Activated CD4-positive, alpha-beta T cell treated with anti-CD3 and anti-CD28 coated beads, Interleukin-2, amount 10 ng/mL, durations not matched to agents 24 days and 14 days (primary cell): ENCODE results near the gene ZNF22. TPM values are rescaled to one million over a fixed set of nuclear protein-coding genes. Genes with fewer than 3 reads are reported as not detected.

ENCODE experiments used
- DNase-seq: peaks from one replicate; pipeline ENCODE4 v3.0.0; 2022
- H3K27ac Mint-ChIP-seq: one replicate; pipeline ENCODE4 v1.8.0; 2022; ENCODE audit warnings: mild to moderate bottlenecking, mixed read lengths
- H3K27me3 Mint-ChIP-seq: one replicate; pipeline ENCODE4 v1.8.0; 2022; ENCODE audit warnings: mixed read lengths
- H3K36me3 Mint-ChIP-seq: one replicate; pipeline ENCODE4 v1.8.0; 2022; ENCODE audit warnings: low read depth, mild to moderate bottlenecking, mixed read lengths
- H3K4me1 Mint-ChIP-seq: one replicate; pipeline ENCODE4 v1.8.0; 2021; ENCODE audit warnings: mixed read lengths
- H3K4me3 Mint-ChIP-seq: one replicate; pipeline ENCODE4 v1.8.0; 2022; ENCODE audit warnings: mild to moderate bottlenecking, moderate library complexity, mixed read lengths
- H3K9me3 Mint-ChIP-seq: one replicate; pipeline ENCODE4 v1.8.0; 2021; ENCODE audit warnings: mixed read lengths
- intact Hi-C: fragments of 100-400 bp; cut with micrococcal nuclease; formaldehyde crosslinking; loops from one replicate; pipeline ENCODE4 v1.15.1; 2023
- total RNA-seq: library from RNA; stranded (reverse); gene quantifications from 2 replicates; pipeline ENCODE4 v1.2.3, GENCODE V29; 2022

ZNF22 gene
- total RNA-seq, 1 donor from 2014 or later: 26.0 TPM

- peak overlapping the region; percentile 41 for H3K27ac Mint-ChIP-seq
- intact Hi-C loops: no loop called here
- no peak for DNase-seq
- no peaks in the 10 kb centered on the region for H3K27me3 Mint-ChIP-seq
- peaks cover 18% of the 10 kb centered on the region for H3K4me1 Mint-ChIP-seq
- H3K36me3 Mint-ChIP-seq: peaks cover 10% of the 10 kb centered on the region
- H3K4me3 Mint-ChIP-seq: peak overlapping the region; percentile 84
- H3K9me3 Mint-ChIP-seq: no peaks in the 10 kb centered on the region
Measured at GRCh38 chr10:44960482-44961229, 40.1 kb upstream of the ZNF22 start.

GRCh38 chr10:44961230-44961571 lies 39.5 kb upstream of the ZNF22 start:
- Mint-ChIP-seq H3K27me3 (no peaks in the 10 kb centered on the region), H3K36me3 (peaks cover 6% of the 10 kb centered on the region), H3K4me3 (no peak overlapping the region), H3K9me3 (no peaks in the 10 kb centered on the region), H3K27ac (no peak overlapping the region), H3K4me1 (peaks cover 23% of the 10 kb centered on the region)
- intact Hi-C loops: no loop called here
- DNase-seq: no peak

GRCh38 chr10:44961931-44962750 lies 38.6 kb upstream of the ZNF22 start:
- H3K27me3 Mint-ChIP-seq: no peaks in the 10 kb centered on the region
- H3K36me3 Mint-ChIP-seq: no peaks in the 10 kb centered on the region
- H3K27ac Mint-ChIP-seq: no peak overlapping the region
- intact Hi-C loops: no loop called here
- DNase-seq: no peak
- H3K4me3 Mint-ChIP-seq: no peak overlapping the region
- H3K4me1 Mint-ChIP-seq: peaks cover 26% of the 10 kb centered on the region
- H3K9me3 Mint-ChIP-seq: no peaks in the 10 kb centered on the region

GRCh38 chr10:44962870-44963738 lies 37.6 kb upstream of the ZNF22 start:
- H3K36me3 Mint-ChIP-seq: no peaks in the 10 kb centered on the region
- H3K9me3 Mint-ChIP-seq: no peaks in the 10 kb centered on the region
- no peak overlapping the region for H3K27ac Mint-ChIP-seq
- DNase-seq: no peak
- intact Hi-C loops: no loop called here
- H3K4me3 Mint-ChIP-seq: no peak overlapping the region
- peaks cover 32% of the 10 kb centered on the region for H3K4me1 Mint-ChIP-seq
- no peaks in the 10 kb centered on the region for H3K27me3 Mint-ChIP-seq

GRCh38 chr10:44963772-44964633 lies 36.7 kb upstream of the ZNF22 start:
- no peaks in the 10 kb centered on the region for H3K9me3 Mint-ChIP-seq
- H3K36me3 Mint-ChIP-seq: no peaks in the 10 kb centered on the region
- no peak for DNase-seq
- no peak overlapping the region for H3K27ac Mint-ChIP-seq
- H3K27me3 Mint-ChIP-seq: no peaks in the 10 kb centered on the region
- H3K4me3 Mint-ChIP-seq: no peak overlapping the region
- H3K4me1 Mint-ChIP-seq: peaks cover 32% of the 10 kb centered on the region
- intact Hi-C loops: no loop called here

- Mint-ChIP-seq H3K4me1 (peaks cover 36% of the 10 kb centered on the region), H3K36me3 (no peaks in the 10 kb centered on the region)
- DNase-seq: no peak
Measured at GRCh38 chr10:44965104-44965503, 35.6 kb upstream of the ZNF22 start.

GRCh38 chr10:44965651-44966097 lies 35.0 kb upstream of the ZNF22 start:
- Mint-ChIP-seq H3K4me1 (peaks cover 36% of the 10 kb centered on the region), H3K27me3 (no peaks in the 10 kb centered on the region), H3K4me3 (peak overlapping the region; percentile 37), H3K36me3 (no peaks in the 10 kb centered on the region), H3K9me3 (no peaks in the 10 kb centered on the region), H3K27ac (peak overlapping the region; percentile 65)
- DNase-seq: no peak
- intact Hi-C loops: no loop called here

More at GRCh38 chr10:44965104-44965503, 35.6 kb upstream of the ZNF22 start:
- H3K27ac Mint-ChIP-seq: no peak overlapping the region
- no peak overlapping the region for H3K4me3 Mint-ChIP-seq
- no peaks in the 10 kb centered on the region for H3K9me3 Mint-ChIP-seq
- intact Hi-C loops: no loop called here
- no peaks in the 10 kb centered on the region for H3K27me3 Mint-ChIP-seq

- H3K27me3 Mint-ChIP-seq: no peaks in the 10 kb centered on the region
- intact Hi-C loops: no loop called here
- H3K9me3 Mint-ChIP-seq: no peaks in the 10 kb centered on the region
- H3K36me3 Mint-ChIP-seq: no peaks in the 10 kb centered on the region
- peak overlapping the region; percentile 37 for H3K4me3 Mint-ChIP-seq
- peak overlapping the region; percentile 65 for H3K27ac Mint-ChIP-seq
- peaks cover 36% of the 10 kb centered on the region for H3K4me1 Mint-ChIP-seq
- no peak for DNase-seq
Measured at GRCh38 chr10:44966129-44966815, 34.5 kb upstream of the ZNF22 start.

GRCh38 chr10:44966816-44967509 lies 33.8 kb upstream of the ZNF22 start:
- H3K36me3 Mint-ChIP-seq: no peaks in the 10 kb centered on the region
- H3K27ac Mint-ChIP-seq: no peak overlapping the region
- H3K4me3 Mint-ChIP-seq: no peak overlapping the region
- no peak for DNase-seq
- intact Hi-C loops: no loop called here
- H3K4me1 Mint-ChIP-seq: peaks cover 36% of the 10 kb centered on the region
- no peaks in the 10 kb centered on the region for H3K27me3 Mint-ChIP-seq
- no peaks in the 10 kb centered on the region for H3K9me3 Mint-ChIP-seq

GRCh38 chr10:44967616-44968015 lies 33.1 kb upstream of the ZNF22 start:
- no peaks in the 10 kb centered on the region for H3K36me3 Mint-ChIP-seq
- H3K27me3 Mint-ChIP-seq: no peaks in the 10 kb centered on the region
- peaks cover 36% of the 10 kb centered on the region for H3K4me1 Mint-ChIP-seq
- no peak for DNase-seq
- intact Hi-C loops: no loop called here
- peak overlapping the region; percentile 45 for H3K27ac Mint-ChIP-seq
- H3K9me3 Mint-ChIP-seq: no peaks in the 10 kb centered on the region
- H3K4me3 Mint-ChIP-seq: peak overlapping the region; percentile 56

GRCh38 chr10:44968091-44968490 lies 32.6 kb upstream of the ZNF22 start:
- H3K9me3 Mint-ChIP-seq: no peaks in the 10 kb centered on the region
- peak overlapping the region; percentile 45 for H3K27ac Mint-ChIP-seq
- intact Hi-C loops: no loop called here
- peak overlapping the region; percentile 56 for H3K4me3 Mint-ChIP-seq
- no peaks in the 10 kb centered on the region for H3K36me3 Mint-ChIP-seq
- no peak for DNase-seq
- H3K27me3 Mint-ChIP-seq: no peaks in the 10 kb centered on the region
- H3K4me1 Mint-ChIP-seq: peaks cover 36% of the 10 kb centered on the region
